GM12801 (cell line): ENCODE results near the gene RNF157.

Experiments used
- CTCF ChIP-seq: IDR thresholded peaks from one replicate; pipeline ENCODE4 v1.5.1; 2011; ENCODE audit warnings: control low read depth; ENCODE audit not compliant: insufficient read length; ENCODE audit errors: extremely low read depth

Gene RNF157

GRCh38 chr17:76154292-76154691 lies 86.0 kb downstream of the RNF157 start:
- no peak for TF ChIP-seq CTCF

- TF ChIP-seq CTCF = no peak
These were observed 86.7 kb downstream of the RNF157 start for GRCh38 chr17:76153640-76154039.

DNA sequence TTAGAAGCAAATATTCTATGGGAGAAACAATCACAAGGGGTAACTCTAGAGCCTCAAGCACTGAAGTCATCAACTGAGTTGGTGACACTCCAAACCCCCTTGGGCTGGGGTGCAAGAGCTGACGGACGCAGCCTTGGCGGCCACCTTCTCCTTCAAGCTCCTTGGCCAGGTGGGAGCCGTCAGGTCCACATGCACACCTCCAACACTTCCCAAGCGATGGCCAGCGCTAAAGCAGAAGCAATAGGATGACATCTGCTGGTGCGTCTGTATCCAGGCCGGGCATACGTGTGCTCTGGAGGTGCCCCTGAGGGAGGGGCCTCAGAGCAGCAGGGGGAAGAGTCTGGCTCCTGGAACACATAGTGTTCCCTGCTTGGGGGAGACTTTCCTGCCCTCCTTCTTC lies 87.1 kb downstream of the RNF157 start:
- TF ChIP-seq CTCF = no peak

DNA sequence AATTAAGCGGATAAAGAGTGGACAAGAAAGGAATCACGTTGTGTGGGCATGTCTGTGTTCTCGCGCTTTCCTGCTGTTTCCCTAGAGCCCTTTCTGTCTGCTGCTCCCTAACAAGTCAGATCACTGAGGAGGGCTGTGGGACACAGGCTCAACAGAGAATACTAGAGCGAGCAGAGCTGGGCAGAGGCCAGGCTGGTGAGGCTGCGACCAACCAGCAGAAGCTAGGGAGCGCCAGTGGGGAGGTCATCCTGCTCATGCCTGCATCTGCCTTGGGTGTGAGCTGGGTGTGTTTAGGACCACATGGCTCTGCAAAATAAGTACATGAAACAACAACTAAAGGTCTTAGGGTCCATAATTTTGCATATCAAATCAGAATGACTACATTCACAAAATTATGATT lies 87.7 kb downstream of the RNF157 start:
- no peak for TF ChIP-seq CTCF

DNA sequence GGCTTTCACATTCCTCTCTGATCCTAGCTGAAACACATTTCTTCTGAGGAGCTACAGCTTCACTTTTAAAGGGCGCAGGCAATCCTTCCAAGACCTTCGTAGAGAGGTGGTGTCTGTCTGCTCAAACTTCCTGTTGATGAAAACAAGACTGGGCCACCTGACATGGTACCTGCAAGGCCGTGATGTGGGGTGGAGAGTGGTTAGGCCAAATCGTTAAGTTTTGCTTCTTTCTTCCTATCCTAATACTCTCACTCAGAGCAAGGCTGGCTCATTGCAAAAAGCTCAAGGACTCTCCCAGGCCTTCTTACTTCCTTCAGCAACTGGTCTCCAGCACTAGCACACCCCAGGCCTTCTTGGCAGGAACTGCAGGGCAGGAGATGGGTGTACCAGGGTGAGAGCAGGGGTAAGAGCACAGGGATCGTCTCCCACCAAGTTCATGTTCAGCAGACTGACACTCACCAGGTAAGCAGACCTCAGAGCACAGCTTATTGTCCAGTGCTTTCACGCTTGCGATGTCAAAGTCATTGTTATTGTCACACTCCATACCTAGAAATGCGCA lies 88.3 kb downstream of the RNF157 start:
- TF ChIP-seq CTCF = no peak

DNA sequence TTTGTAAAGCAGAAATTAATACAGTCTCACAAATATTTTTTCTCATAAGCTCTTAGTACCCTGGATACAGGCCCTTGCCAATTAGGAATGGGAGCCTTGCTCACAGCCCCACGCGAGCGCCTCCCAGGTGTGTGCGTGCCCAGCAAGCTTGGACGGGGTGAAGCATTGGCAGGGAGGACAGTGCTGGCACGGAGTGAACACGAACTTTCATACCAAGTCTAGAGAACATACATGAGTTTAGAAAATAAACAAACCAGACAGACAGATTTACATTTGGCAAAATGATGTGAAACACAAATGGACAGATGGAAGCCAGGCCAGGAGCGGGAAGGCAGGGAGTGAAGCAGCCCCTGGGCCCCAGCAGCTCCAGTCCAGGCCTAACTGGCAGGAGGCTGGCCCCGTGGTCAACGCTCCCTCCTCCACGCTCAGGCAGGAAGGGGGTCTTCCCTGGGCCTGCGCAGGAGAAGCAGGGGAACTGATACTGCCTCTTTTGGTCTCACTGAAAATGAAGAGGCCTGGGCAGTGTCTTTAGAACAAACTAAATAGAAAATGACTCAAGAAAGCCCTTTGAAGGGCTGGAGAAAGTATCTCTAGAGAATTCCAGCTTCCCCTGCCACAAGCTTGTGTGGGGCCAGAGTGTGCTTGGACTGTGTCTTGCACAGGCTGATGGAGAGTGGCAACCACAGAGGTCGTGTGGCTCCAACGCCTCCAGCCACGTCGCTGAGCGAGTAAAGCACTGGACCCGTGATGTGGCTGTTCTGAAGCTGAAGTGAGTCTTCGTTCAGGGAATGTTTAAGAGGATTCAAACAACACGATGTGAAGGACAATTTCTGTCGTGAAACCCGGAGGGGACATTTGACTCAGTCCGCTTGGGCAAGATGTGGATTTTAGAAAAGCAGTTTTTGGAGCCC lies 89.3 kb downstream of the RNF157 start:
- TF ChIP-seq CTCF = no peak

- TF ChIP-seq CTCF = no peak
These were observed 91.1 kb downstream of the RNF157 start for GRCh38 chr17:76149214-76149613.
